RWPE2 (cell line): ENCODE data around the gene MYL3.

Experiments
- ATAC-seq: fragments of 200-7000 bp; cut with Tn5 transposase; 3 replicates; pipeline ENCODE4 v1.9.1; 2021; ENCODE audit warnings: low read depth
- DNase-seq: peaks from one replicate; pipeline ENCODE4 v3.0.0-alpha.2; 2020; ENCODE audit warnings: low spot score
- H3K27ac ChIP-seq: fragments of 450-650 bp; 2 replicates; pipeline ENCODE4 v1.5.1; 2017; ENCODE audit warnings: mild to moderate bottlenecking; ENCODE audit not compliant: poor library complexity, severe bottlenecking
- H3K27me3 ChIP-seq: fragments of 250-450 bp; sonication (Bioruptor Pico); 2 replicates; pipeline ENCODE4 v1.5.1; 2021; ENCODE audit warnings: mild to moderate bottlenecking, moderate library complexity; ENCODE audit not compliant: insufficient read depth, poor library complexity, severe bottlenecking
- H3K36me3 ChIP-seq: fragments of 250-450 bp; sonication (Bioruptor Pico); 2 replicates; pipeline ENCODE4 v1.5.1; 2020; ENCODE audit warnings: low read depth, mild to moderate bottlenecking, moderate library complexity
- H3K4me1 ChIP-seq: fragments of 250-450 bp; sonication (Bioruptor Pico); 2 replicates; pipeline ENCODE4 v1.5.1; 2021; ENCODE audit warnings: mild to moderate bottlenecking, moderate library complexity; ENCODE audit not compliant: insufficient read depth, poor library complexity, severe bottlenecking
- H3K4me3 ChIP-seq: fragments of 250-450 bp; sonication (Bioruptor Pico); 2 replicates; pipeline ENCODE4 v1.5.1; 2021; ENCODE audit warnings: mild to moderate bottlenecking, moderate library complexity; ENCODE audit not compliant: severe bottlenecking
- H3K9me3 ChIP-seq: fragments of 250-450 bp; sonication (Bioruptor Pico); 2 replicates; pipeline ENCODE4 v1.5.1; 2021; ENCODE audit warnings: mild to moderate bottlenecking, moderate library complexity; ENCODE audit not compliant: severe bottlenecking
- CTCF ChIP-seq: fragments of 450-650 bp; IDR thresholded peaks from one replicate; pipeline ENCODE4 v1.5.1; 2017; ENCODE audit warnings: mild to moderate bottlenecking, moderate library complexity; ENCODE audit not compliant: poor library complexity, severe bottlenecking

Gene MYL3

GRCh38 chr3:46845860-46846623, 17.2 kb downstream of the MYL3 start:
- TF ChIP-seq CTCF = peak; percentile 36
- Histone ChIP-seq H3K4me3 (peak overlapping the region; percentile 13), H3K27me3 (no peaks in the 10 kb centered on the region), H3K36me3 (no peaks in the 10 kb centered on the region), H3K4me1 (no peaks in the 10 kb centered on the region), H3K27ac (no peak overlapping the region), H3K9me3 (peaks cover 5% of the 10 kb centered on the region)
- ATAC-seq (peak; percentile 57), DNase-seq (no peak)

GRCh38 chr3:46845397-46845859, 17.8 kb downstream of the MYL3 start:
- peak; percentile 60 for DNase-seq
- Histone ChIP-seq H3K9me3 (peaks cover 11% of the 10 kb centered on the region), H3K4me3 (peak overlapping the region; percentile 13), H3K36me3 (no peaks in the 10 kb centered on the region), H3K4me1 (no peaks in the 10 kb centered on the region), H3K27me3 (no peaks in the 10 kb centered on the region), H3K27ac (no peak overlapping the region)
- ATAC-seq = peak; percentile 58
- TF ChIP-seq CTCF = no peak

GRCh38 chr3:46844881-46845312, 18.3 kb downstream of the MYL3 start:
- Histone ChIP-seq H3K9me3 (peaks cover 11% of the 10 kb centered on the region), H3K4me3 (no peak overlapping the region), H3K27ac (no peak overlapping the region), H3K36me3 (no peaks in the 10 kb centered on the region), H3K27me3 (no peaks in the 10 kb centered on the region), H3K4me1 (no peaks in the 10 kb centered on the region)
- ATAC-seq (no peak), DNase-seq (no peak)
- TF ChIP-seq CTCF = no peak

- ATAC-seq (no peak), DNase-seq (no peak)
- Histone ChIP-seq H3K36me3 (no peaks in the 10 kb centered on the region), H3K9me3 (peaks cover 11% of the 10 kb centered on the region), H3K27ac (no peak overlapping the region), H3K4me3 (no peak overlapping the region), H3K4me1 (no peaks in the 10 kb centered on the region), H3K27me3 (no peaks in the 10 kb centered on the region)
- TF ChIP-seq CTCF = no peak
Measured at GRCh38 chr3:46844397-46844796, 18.8 kb downstream of the MYL3 start.

GRCh38 chr3:46843508-46843907, 19.7 kb downstream of the MYL3 start:
- ATAC-seq = no peak
- no peaks in the 10 kb centered on the region for H3K36me3 ChIP-seq
- H3K9me3 ChIP-seq = peaks cover 11% of the 10 kb centered on the region
- DNase-seq = no peak
- no peak overlapping the region for H3K27ac ChIP-seq
- no peaks in the 10 kb centered on the region for H3K27me3 ChIP-seq
- no peaks in the 10 kb centered on the region for H3K4me1 ChIP-seq
- TF ChIP-seq CTCF = no peak
- no peak overlapping the region for H3K4me3 ChIP-seq
